ENCODE results near the gene MKS1.

DNA sequence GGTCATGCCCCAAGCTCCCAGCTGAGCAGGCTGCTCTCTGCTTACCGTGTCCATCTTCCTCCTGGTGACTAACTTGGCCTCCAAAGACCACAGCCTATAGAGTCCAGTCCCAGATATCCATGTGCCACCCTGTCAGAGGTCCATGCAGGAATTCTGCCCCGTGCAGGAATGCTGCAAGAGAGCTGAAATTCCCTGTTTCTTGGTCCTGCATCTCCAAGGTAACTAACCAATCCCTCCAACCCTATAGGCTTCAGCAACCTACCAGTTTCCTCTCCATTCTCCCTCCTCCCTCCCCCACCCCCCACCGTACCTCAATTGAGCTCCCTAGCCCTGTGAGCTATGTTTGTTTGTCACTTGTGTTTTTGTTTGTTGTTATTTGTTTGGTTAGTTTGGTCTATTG, 9.6 kb upstream of the MKS1 start:
- TF ChIP-seq CTCF (IDR thresholded peaks at IDR 0.05): no peak
- TF ChIP-seq POLR2A (IDR thresholded peaks at IDR 0.05): no peak
